Lung microvascular endothelial cell (primary cell): Measurements from ENCODE around the gene DCBLD2. TPM values are rescaled to one million over a fixed set of nuclear protein-coding genes. Genes with fewer than 3 reads are reported as not detected.

Experiments used
- DNase-seq, 2 donors: peaks; one replicate each; pipeline versions ENCODE4 v3.0.0 to v3.0.0-alpha.2; 2010; ENCODE audit warnings: low read depth in 2 of 2
- total RNA-seq: library from RNA; depleted of rRNA; stranded (reverse); fragments of >200 nt; gene quantifications from 2 replicates; pipeline ENCODE4 v1.2.1, GENCODE V29; 2014

The DCBLD2 gene
- total RNA-seq, 1 donor from 2014 or later, result 16.5 TPM

- no peak for DNase-seq
These were observed 103.6 kb downstream of the DCBLD2 start for GRCh38 chr3:98797905-98798304.

DNA sequence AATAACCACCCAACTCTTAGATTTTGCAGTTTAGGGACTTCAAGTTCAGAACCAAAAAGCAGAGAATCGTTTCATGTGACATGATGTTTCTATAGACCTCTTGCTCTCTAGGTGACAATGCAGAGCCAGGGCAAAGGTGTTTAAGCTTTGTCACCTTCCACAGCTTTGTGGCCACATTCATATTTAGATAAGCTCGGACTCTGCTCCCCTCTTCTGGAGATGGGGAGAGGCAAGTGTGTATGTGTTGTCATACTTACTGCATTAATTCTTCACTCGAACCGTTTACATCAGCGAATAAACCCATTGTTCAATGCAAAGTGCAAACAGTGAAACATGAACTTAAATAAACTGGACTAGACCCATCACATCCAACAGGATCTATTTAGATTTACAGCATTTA, 105.2 kb downstream of the DCBLD2 start:
- no peak for DNase-seq

DNA sequence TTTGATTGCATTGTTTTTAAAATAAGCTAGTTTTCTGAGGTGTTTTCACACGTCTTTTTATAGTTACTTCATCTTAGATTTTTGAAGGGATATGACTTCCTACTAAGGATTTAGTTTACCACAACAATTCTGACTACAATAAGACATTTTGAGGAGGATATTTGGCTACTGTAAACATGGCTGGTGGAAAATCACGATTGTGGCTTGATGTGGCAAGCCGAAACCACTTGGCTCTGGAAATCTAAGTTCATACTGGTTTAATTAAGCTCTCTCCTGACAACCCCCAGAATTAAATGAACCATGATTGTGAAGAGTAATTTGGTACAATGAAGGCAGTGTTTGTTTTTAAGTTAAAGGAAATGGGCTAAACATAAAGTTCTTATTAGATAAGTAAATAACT, 107.5 kb downstream of the DCBLD2 start:
- DNase-seq, result no peak

DNA sequence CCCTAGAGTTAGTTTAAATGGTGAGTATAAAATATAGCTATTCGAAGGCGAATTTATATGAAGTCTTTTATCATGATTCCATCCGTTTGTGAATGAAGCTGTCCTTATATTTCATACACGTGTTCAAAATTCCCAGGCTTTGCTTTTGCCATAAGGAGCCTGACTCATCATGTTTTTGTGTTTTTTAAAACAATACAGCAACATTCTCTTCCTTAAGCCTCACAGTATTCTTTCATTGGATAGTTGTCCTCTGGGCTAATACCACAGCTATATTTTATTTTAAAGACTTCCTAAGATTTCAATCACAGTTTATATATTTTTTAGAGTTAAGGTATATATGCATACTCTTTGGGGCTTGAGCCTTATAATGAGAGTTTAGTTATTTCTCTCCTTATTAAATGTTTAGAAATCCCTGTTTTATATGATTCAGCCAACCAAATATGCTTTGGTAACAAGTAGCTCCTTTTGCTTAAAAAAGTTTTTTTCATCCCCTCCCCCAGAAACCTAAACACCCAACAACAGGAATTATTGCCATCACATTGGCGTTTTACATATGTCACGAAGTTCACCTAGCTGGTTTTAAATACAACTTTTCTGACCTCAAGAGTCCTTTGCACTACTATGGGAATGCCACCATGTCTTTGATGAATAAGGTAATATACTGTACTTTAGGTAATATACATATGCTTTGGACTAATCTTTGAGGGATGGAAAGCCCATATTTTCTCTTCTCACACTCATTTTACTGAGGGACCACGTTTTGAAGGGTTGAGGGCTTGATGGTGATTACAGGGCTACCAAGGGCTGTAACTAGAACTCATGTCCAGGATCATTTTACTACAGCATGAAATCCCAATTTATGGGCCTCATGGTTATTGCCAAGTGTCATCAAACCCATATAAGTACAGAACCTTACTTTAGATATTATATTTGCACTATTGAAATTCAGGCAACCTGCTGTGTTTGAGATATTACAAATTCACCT, 109.9 kb downstream of the DCBLD2 start:
- DNase-seq, result peak in 1 of 2 donors; percentile 63

DNA sequence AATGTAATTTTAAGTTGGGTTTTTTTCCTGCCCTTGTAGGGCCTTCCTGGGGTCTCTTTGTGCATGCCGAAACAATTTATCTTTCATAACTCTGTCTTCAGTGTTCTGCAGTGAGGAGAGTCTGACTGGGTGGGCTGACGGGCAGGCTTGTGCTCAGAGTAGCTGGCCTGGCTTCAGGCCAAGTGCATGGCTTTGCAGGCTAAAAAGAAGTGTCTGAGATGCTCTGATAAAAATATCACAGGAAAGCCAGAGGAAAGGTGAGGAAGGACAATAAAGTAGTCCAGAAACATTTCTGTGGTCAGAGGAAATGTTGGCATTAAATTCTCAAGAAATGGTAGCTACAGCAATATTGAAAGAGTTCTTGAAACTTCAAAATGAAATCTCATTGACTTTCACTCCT, 112.8 kb downstream of the DCBLD2 start:
- DNase-seq, result peak; percentile 35 to 43

GRCh38 chr3:98787181-98787580, 114.3 kb downstream of the DCBLD2 start:
- no peak for DNase-seq

DNA sequence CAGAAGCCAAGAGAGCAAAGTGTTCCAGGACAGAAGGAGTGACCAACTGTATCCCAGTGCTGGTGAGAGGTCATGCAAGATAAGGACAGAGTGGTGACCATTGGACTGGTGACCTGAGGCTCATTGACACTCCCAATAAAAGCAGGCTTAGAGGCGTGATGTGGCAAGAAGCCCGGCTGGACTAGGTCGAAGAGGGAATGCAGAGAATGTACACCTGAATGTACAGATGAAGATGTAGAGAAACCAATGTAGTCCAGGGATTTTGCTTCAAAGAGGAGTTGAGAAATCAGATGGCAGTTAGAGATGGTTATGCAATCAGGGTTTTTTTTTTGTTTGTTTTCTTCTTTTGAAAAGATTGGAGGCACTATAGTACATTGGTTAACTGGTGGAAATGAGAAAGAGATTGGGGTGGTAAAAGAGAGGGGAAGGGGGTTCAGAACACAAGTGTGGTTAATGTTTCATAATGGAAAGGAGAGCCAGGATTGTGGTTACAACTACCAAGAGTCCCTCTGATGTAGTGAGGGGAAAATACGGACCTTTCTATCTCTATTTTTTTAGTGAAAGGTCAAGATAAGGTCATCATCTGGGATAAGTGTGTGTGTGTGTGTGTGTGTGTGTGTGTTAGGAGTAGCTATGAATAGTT, 115.0 kb downstream of the DCBLD2 start:
- no peak for DNase-seq

GRCh38 chr3:98784666-98785600, 116.6 kb downstream of the DCBLD2 start:
- DNase-seq, result no peak

DNA sequence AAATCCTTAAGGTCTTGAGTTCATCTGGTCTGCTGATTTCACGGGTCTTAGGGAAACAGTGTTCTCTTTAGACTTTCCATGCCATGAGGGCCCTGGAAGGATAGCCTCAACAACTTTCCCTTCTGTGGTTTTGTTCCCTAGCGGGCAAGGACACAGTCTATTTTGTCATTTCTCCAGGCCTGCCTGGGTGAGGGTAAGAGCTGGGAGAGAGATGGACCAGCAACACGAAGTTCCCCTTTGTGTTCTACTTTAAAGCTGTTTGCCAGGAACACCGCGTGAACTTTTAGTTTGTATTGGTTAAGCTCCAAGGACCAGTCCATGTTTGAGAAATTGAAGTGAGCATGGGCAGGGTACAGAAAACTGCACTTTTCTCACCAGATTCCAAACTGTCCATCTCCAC, 117.5 kb downstream of the DCBLD2 start:
- DNase-seq, result peak in 1 of 2 donors; percentile 34

GRCh38 chr3:98782824-98783500, 118.5 kb downstream of the DCBLD2 start:
- no peak for DNase-seq

- DNase-seq, result peak; percentile 33 to 43
These were observed 121.2 kb downstream of the DCBLD2 start for GRCh38 chr3:98780343-98780742.

GRCh38 chr3:98779541-98780335, 121.8 kb downstream of the DCBLD2 start:
- DNase-seq, result peak; percentile 74 to 77

- DNase-seq, result peak; percentile 92 to 96
These were observed 122.6 kb downstream of the DCBLD2 start for GRCh38 chr3:98778852-98779413.

GRCh38 chr3:98778383-98778782, 123.1 kb downstream of the DCBLD2 start:
- peak in 1 of 2 donors; percentile 41 for DNase-seq

GRCh38 chr3:98777801-98778220, 123.7 kb downstream of the DCBLD2 start:
- peak in 1 of 2 donors; percentile 43 for DNase-seq

DNA sequence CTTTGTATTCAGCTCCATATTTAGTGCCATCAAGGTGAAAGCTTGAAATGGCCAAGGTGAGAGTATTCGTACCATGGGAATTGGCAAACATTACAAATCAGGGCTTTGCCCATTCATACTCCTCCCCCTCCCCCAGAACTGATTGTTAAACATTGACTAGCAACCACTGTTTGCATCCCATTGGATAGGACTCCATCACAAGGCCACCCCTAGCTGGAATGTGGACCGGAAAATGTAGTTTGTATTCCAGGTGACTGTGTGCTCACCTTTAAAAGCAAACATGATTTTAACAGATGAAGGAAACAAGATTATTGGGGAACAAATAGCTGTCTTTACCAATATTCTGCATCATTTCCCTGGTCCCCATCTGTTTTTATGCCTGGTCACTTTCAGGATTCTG, 124.2 kb downstream of the DCBLD2 start:
- no peak for DNase-seq

DNA sequence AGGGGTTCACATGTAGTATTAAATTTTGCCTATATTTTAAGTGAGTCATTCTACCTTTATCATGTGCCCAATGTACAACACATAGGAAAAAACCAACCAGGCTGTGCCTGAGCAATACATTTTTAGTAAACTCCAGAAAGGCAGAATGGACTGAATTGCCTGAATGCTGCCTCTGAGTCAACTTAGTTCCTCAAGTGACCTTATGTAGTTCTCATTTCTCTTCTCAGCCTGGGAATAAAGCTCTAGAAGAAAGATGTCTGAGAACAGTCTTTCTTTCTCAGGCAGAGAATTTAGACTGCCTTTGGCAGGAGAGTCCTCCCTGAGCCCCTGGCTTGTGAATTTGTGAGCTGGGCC, 125.4 kb downstream of the DCBLD2 start:
- no peak for DNase-seq

GRCh38 chr3:98775459-98776139, 125.9 kb downstream of the DCBLD2 start:
- no peak for DNase-seq

GRCh38 chr3:98772022-98772421, 129.5 kb downstream of the DCBLD2 start:
- no peak for DNase-seq
